GM12878 (cell line): ENCODE measurements around the gene RACK1. TPM values are rescaled to one million over a fixed set of nuclear protein-coding genes. Genes with fewer than 3 reads are reported as not detected.

Experiments
- CBFB ChIP-seq: IDR thresholded peaks from 2 replicates; pipeline ENCODE4 v1.6.1; 2016; ENCODE audit warnings: antibody characterized with exemption, low read depth
- CBX5 ChIP-seq: sonication (generic); IDR thresholded peaks from 2 replicates; pipeline ENCODE4 v1.6.1; 2016; ENCODE audit warnings: low read depth, moderate library complexity, mild to moderate bottlenecking, inconsistent platforms
- CHD1 ChIP-seq: IDR thresholded peaks from 2 replicates; pipeline ENCODE4 v1.6.1; 2012; ENCODE audit warnings: low read depth, low read length, improper control_type of control experiment
- IKZF1 ChIP-seq: fragments of 450-650 bp; conservative IDR thresholded peaks from 2 replicates; pipeline ENCODE4 v1.6.1; 2017; ENCODE audit warnings: antibody characterized with exemption, mild to moderate bottlenecking
- JUND ChIP-seq: IDR thresholded peaks from 2 replicates; pipeline ENCODE4 v1.6.1; 2012; ENCODE audit warnings: low read depth, mild to moderate bottlenecking, low read length, improper control_type of control experiment, moderate library complexity
- KAT2A ChIP-seq: conservative IDR thresholded peaks from 2 replicates; pipeline ENCODE4 v1.6.1; 2011; ENCODE audit warnings: low read depth, low read length; ENCODE audit not compliant: control insufficient read depth
- MEF2B ChIP-seq: fragments of 450-650 bp; IDR thresholded peaks from 2 replicates; pipeline ENCODE4 v1.6.1; 2018; ENCODE audit warnings: mild to moderate bottlenecking, moderate library complexity; ENCODE audit not compliant: partially characterized antibody, poor library complexity, severe bottlenecking
- MTA2 ChIP-seq: fragments of 450-650 bp; IDR thresholded peaks from 2 replicates; pipeline ENCODE4 v1.6.1; 2016; ENCODE audit warnings: low read depth, mild to moderate bottlenecking, moderate library complexity
- NFYB ChIP-seq: IDR thresholded peaks from 2 replicates; pipeline ENCODE4 v1.6.1; 2011; ENCODE audit warnings: low read depth, mild to moderate bottlenecking, low read length, improper control_type of control experiment, moderate library complexity; ENCODE audit not compliant: insufficient read depth
- NR2C1 ChIP-seq: fragments of 450-650 bp; IDR thresholded peaks from 2 replicates; pipeline ENCODE4 v1.6.1; 2017; ENCODE audit warnings: antibody characterized with exemption, mild to moderate bottlenecking, moderate library complexity
- SMAD5 ChIP-seq: IDR thresholded peaks from 2 replicates; pipeline ENCODE4 v1.6.1; 2016; ENCODE audit warnings: antibody characterized with exemption, low read depth
- SP1 ChIP-seq: IDR thresholded peaks from one replicate; pipeline ENCODE4 v1.6.1; 2011; ENCODE audit warnings: low read depth, low read length
- polyA plus RNA-seq, 11 experiments: library from polyadenylated mRNA; depleted of rRNA in 4 of 11; unstranded in 6 of 11; stranded (reverse) in 5 of 11; fragments of >200 nt; fragmentation: Nextera tagmentation in 4 of 11; fragmentation: Illumina TruSeq in 1 of 11; extraction: Ambion mirVana in 4 of 11; extraction: Trizol in 1 of 11; gene quantifications; 1 replicate in 1 of 11; 2 replicates in 10 of 11; pipeline versions ENCODE4 v1.2.1 to v1.2.3, GENCODE V29; 2011 to 2016; ENCODE audit warnings: inconsistent platforms in 2 of 11, missing spikeins in 2 of 11, low read depth in 1 of 11
- total RNA-seq, 4 experiments: library from RNA; depleted of rRNA in 3 of 4; stranded (reverse); fragments of >200 nt in 3 of 4; fragmentation: Illumina TruSeq in 1 of 4; extraction: Trizol in 1 of 4; gene quantifications; 2 replicates each; pipeline versions ENCODE4 v1.2.1 to v1.2.3, GENCODE V29; 2013 to 2021
- TF ChIP-seq, protein P1 (sequence below): fragments of 450-650 bp; IDR thresholded peaks from 2 replicates; pipeline ENCODE4 v1.6.1; 2014; ENCODE audit warnings: mild to moderate bottlenecking
- TF ChIP-seq, protein P2 (sequence below): IDR thresholded peaks from 2 replicates; pipeline ENCODE4 v1.6.1; 2011; ENCODE audit warnings: borderline replicate concordance, low read depth, mild to moderate bottlenecking, moderate library complexity, low read length; ENCODE audit not compliant: insufficient read depth, poor library complexity, severe bottlenecking
- TF ChIP-seq, protein P3 (sequence below): IDR thresholded peaks from 2 replicates; pipeline ENCODE4 v1.6.1; 2011; ENCODE audit warnings: low read depth, low read length, improper control_type of control experiment, borderline replicate concordance
- TF ChIP-seq, protein P4 (sequence below): fragments of 450-650 bp; formaldehyde crosslinking; IDR thresholded peaks from 2 replicates; pipeline ENCODE4 v1.5.0; 2022; ENCODE audit warnings: mild to moderate bottlenecking, missing genetic modification characterization
- TF ChIP-seq, protein P5 (sequence below), 3 experiments: IDR thresholded peaks in 2 of 3; conservative IDR thresholded peaks in 1 of 3; 2 replicates each; pipeline ENCODE4 v1.5.1; 2011; ENCODE audit warnings: low read depth in 3 of 3, low read length in 3 of 3, mild to moderate bottlenecking in 3 of 3, control low read depth in 2 of 3, moderate library complexity in 2 of 3, inconsistent platforms in 1 of 3, mixed read lengths in 1 of 3; ENCODE audit not compliant: control insufficient read depth in 2 of 3, insufficient read depth in 1 of 3; ENCODE audit errors: extremely low read depth in 1 of 3

Gene RACK1
- total and polyA plus RNA-seq, 10 of the 15 experiments (the other 5 are each of a cell fraction or from before 2014, with no cell fraction given), result 1,365 to 6,584 (median 4,167) TPM

DNA sequence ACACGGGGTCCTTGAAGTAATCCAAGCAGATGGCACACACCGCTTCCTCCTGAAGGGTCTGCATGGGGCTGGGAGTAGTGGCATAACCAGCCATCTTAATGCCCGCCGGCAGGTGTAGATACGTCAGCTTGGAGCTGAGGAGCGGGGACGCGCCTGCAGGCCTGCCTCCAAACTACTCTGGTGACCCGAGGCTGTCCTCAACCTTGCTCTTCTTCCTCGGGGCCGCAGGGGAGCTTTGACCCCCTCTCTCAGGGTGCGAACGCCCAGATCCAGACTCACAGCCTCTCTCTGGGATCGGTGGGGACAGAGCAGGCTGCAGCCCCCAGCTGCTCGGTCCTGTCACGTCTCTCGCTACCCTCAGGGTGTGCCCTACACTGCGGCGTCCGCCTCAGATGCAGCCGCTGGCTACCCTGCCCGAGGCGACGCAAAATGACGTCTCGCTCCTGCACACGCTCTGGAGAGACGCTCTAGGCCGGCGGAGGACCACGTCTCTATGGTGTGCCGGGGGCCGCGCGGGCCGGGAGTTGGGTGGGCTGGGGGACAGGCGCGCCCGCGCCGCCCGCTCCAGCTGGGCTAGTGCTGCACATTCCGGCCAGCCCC lies 17.1 kb upstream of the RACK1 start, which contains the start of gene TRIM52 (continued):
- no peak for TF ChIP-seq KAT2A
- no peak for TF ChIP-seq JUND
- TF ChIP-seq, protein P1, sequence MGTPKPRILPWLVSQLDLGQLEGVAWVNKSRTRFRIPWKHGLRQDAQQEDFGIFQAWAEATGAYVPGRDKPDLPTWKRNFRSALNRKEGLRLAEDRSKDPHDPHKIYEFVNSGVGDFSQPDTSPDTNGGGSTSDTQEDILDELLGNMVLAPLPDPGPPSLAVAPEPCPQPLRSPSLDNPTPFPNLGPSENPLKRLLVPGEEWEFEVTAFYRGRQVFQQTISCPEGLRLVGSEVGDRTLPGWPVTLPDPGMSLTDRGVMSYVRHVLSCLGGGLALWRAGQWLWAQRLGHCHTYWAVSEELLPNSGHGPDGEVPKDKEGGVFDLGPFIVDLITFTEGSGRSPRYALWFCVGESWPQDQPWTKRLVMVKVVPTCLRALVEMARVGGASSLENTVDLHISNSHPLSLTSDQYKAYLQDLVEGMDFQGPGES, result no peak
- TF ChIP-seq SMAD5, result peak; percentile 77
- no peak for TF ChIP-seq MEF2B
- TF ChIP-seq NFYB, result no peak
- TF ChIP-seq CBFB, result peak; percentile 84
- TF ChIP-seq CBX5, result no peak
- no peak for TF ChIP-seq MTA2
- TF ChIP-seq, protein P2, sequence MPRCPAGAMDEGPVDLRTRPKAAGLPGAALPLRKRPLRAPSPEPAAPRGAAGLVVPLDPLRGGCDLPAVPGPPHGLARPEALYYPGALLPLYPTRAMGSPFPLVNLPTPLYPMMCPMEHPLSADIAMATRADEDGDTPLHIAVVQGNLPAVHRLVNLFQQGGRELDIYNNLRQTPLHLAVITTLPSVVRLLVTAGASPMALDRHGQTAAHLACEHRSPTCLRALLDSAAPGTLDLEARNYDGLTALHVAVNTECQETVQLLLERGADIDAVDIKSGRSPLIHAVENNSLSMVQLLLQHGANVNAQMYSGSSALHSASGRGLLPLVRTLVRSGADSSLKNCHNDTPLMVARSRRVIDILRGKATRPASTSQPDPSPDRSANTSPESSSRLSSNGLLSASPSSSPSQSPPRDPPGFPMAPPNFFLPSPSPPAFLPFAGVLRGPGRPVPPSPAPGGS, result peak; percentile 61
- TF ChIP-seq SP1, result no peak
- TF ChIP-seq, protein P3, sequence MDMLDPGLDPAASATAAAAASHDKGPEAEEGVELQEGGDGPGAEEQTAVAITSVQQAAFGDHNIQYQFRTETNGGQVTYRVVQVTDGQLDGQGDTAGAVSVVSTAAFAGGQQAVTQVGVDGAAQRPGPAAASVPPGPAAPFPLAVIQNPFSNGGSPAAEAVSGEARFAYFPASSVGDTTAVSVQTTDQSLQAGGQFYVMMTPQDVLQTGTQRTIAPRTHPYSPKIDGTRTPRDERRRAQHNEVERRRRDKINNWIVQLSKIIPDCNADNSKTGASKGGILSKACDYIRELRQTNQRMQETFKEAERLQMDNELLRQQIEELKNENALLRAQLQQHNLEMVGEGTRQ, result no peak
- peak; percentile 68 for TF ChIP-seq IKZF1
- 0 out of 2 replicates have a peak, but pooled peaks have one; percentile 40 for TF ChIP-seq NR2C1
- 0 out of 2 replicates have a peak, but pooled peaks have one; percentile 42 for TF ChIP-seq CHD1
- TF ChIP-seq, protein P4, sequence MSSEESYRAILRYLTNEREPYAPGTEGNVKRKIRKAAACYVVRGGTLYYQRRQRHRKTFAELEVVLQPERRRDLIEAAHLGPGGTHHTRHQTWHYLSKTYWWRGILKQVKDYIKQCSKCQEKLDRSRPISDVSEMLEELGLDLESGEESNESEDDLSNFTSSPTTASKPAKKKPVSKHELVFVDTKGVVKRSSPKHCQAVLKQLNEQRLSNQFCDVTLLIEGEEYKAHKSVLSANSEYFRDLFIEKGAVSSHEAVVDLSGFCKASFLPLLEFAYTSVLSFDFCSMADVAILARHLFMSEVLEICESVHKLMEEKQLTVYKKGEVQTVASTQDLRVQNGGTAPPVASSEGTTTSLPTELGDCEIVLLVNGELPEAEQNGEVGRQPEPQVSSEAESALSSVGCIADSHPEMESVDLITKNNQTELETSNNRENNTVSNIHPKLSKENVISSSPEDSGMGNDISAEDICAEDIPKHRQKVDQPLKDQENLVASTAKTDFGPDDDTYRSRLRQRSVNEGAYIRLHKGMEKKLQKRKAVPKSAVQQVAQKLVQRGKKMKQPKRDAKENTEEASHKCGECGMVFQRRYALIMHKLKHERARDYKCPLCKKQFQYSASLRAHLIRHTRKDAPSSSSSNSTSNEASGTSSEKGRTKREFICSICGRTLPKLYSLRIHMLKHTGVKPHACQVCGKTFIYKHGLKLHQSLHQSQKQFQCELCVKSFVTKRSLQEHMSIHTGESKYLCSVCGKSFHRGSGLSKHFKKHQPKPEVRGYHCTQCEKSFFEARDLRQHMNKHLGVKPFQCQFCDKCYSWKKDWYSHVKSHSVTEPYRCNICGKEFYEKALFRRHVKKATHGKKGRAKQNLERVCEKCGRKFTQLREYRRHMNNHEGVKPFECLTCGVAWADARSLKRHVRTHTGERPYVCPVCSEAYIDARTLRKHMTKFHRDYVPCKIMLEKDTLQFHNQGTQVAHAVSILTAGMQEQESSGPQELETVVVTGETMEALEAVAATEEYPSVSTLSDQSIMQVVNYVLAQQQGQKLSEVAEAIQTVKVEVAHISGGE (CRISPR knock-in tag), result no peak
- TF ChIP-seq, protein P5, sequence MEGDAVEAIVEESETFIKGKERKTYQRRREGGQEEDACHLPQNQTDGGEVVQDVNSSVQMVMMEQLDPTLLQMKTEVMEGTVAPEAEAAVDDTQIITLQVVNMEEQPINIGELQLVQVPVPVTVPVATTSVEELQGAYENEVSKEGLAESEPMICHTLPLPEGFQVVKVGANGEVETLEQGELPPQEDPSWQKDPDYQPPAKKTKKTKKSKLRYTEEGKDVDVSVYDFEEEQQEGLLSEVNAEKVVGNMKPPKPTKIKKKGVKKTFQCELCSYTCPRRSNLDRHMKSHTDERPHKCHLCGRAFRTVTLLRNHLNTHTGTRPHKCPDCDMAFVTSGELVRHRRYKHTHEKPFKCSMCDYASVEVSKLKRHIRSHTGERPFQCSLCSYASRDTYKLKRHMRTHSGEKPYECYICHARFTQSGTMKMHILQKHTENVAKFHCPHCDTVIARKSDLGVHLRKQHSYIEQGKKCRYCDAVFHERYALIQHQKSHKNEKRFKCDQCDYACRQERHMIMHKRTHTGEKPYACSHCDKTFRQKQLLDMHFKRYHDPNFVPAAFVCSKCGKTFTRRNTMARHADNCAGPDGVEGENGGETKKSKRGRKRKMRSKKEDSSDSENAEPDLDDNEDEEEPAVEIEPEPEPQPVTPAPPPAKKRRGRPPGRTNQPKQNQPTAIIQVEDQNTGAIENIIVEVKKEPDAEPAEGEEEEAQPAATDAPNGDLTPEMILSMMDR (IDR thresholded peaks at IDR 0.05 in 2 of 3, conservative IDR thresholded peaks at IDR 0.05 in 1 of 3; ENCODE audit: control insufficient read depth in 2 of 3, extremely low read depth in 1 of 3, insufficient read depth in 1 of 3, low read depth in 3 of 3, low read length in 3 of 3), result peak in 1 of 3 experiments; percentile 19; a peak in 1 of 6 replicates
